GM12864 (cell line): ENCODE measurements around the gene PROK1.

ENCODE experiments used
- DNase-seq: peaks from one replicate; pipeline ENCODE4 v3.0.0-alpha.2; 2011; ENCODE audit warnings: low read depth
- H3K4me3 ChIP-seq: 2 replicates; pipeline ENCODE4 v1.5.1; 2011; ENCODE audit warnings: mild to moderate bottlenecking, low read depth, low read length, control low read depth
- CTCF ChIP-seq: IDR thresholded peaks from 2 replicates; pipeline ENCODE4 v1.5.1; 2011; ENCODE audit warnings: low read depth, mild to moderate bottlenecking, moderate library complexity, low read length, control low read depth, inconsistent platforms; ENCODE audit errors: missing control alignments

The PROK1 gene

GRCh38 chr1:110492573-110492972 lies 41.6 kb downstream of the PROK1 start:
- no peak for TF ChIP-seq CTCF
- DNase-seq = no peak
- H3K4me3 ChIP-seq = no peak overlapping the region

GRCh38 chr1:110493059-110493699 lies 42.2 kb downstream of the PROK1 start:
- H3K4me3 ChIP-seq = no peak overlapping the region
- DNase-seq = no peak
- no peak for TF ChIP-seq CTCF

GRCh38 chr1:110494036-110494435 lies 43.1 kb downstream of the PROK1 start:
- no peak overlapping the region for H3K4me3 ChIP-seq
- DNase-seq = no peak
- no peak for TF ChIP-seq CTCF

- TF ChIP-seq CTCF = no peak
- no peak overlapping the region for H3K4me3 ChIP-seq
- no peak for DNase-seq
These were observed 43.8 kb downstream of the PROK1 start for GRCh38 chr1:110494522-110495406.

GRCh38 chr1:110495926-110496600 lies 45.1 kb downstream of the PROK1 start:
- peak; percentile 87 for TF ChIP-seq CTCF
- no peak overlapping the region for H3K4me3 ChIP-seq
- DNase-seq = peak; percentile 18

GRCh38 chr1:110498270-110498669 lies 47.3 kb downstream of the PROK1 start:
- no peak for TF ChIP-seq CTCF

More at GRCh38 chr1:110498270-110498669, 47.3 kb downstream of the PROK1 start:
- no peak overlapping the region for H3K4me3 ChIP-seq
- DNase-seq = no peak
